SU-DHL-6 (cell line): ENCODE results near the gene NOCT.

Experiments used
- H2AFZ ChIP-seq: fragments of 200-600 bp; sonication (generic); 2 replicates; pipeline ENCODE4 v1.6.1; 2014; ENCODE audit warnings: low read depth, mild to moderate bottlenecking, moderate library complexity, mixed read lengths, antibody characterized with exemption, low read length; ENCODE audit not compliant: severe bottlenecking
- H3F3A ChIP-seq: fragments of 200-600 bp; shearing (Covaris generic); 2 replicates; pipeline ENCODE4 v1.6.0; 2016; ENCODE audit warnings: antibody characterized with exemption, mild to moderate bottlenecking; ENCODE audit not compliant: insufficient read depth
- H3K27ac ChIP-seq: fragments of 200-600 bp; sonication (generic); 2 replicates; pipeline ENCODE4 v1.5.1; 2016; ENCODE audit warnings: low read depth, mild to moderate bottlenecking, low read length, moderate library complexity, mixed read lengths
- H3K27me3 ChIP-seq: fragments of 200-600 bp; sonication (generic), shearing (Covaris generic); 2 replicates; pipeline ENCODE4 v1.6.0; 2014; ENCODE audit warnings: mild to moderate bottlenecking, low read length
- H3K36me3 ChIP-seq: fragments of 200-600 bp; sonication (generic); 2 replicates; pipeline ENCODE4 v1.6.1; 2014; ENCODE audit warnings: mild to moderate bottlenecking, low read length, mixed read lengths
- H3K4me2 ChIP-seq: fragments of 300-600, 200-600 bp; shearing (Covaris generic), sonication (generic); 2 replicates; pipeline ENCODE4 v1.6.0; 2014; ENCODE audit warnings: low read length, low read depth, mild to moderate bottlenecking; ENCODE audit not compliant: poor library complexity, severe bottlenecking
- H3K4me3 ChIP-seq: fragments of 200-600 bp; sonication (generic); 2 replicates; pipeline ENCODE4 v1.5.1; 2014; ENCODE audit warnings: antibody characterized with exemption, low read length, mild to moderate bottlenecking, mixed read lengths; ENCODE audit not compliant: insufficient read depth, poor library complexity, severe bottlenecking
- H3K79me2 ChIP-seq: fragments of 200-600 bp; sonication (generic); 2 replicates; pipeline ENCODE4 v1.6.1; 2014; ENCODE audit warnings: mild to moderate bottlenecking, low read length, moderate library complexity; ENCODE audit not compliant: insufficient read depth
- H3K9ac ChIP-seq: fragments of 200-600 bp; sonication (generic); 2 replicates; pipeline ENCODE4 v1.7.0; 2014; ENCODE audit warnings: mild to moderate bottlenecking, low read length
- H3K9me2 ChIP-seq: fragments of 200-600 bp; sonication (generic); replicated peaks from 2 replicates; pipeline ENCODE4 v1.6.1; 2014; ENCODE audit warnings: low read length; ENCODE audit not compliant: insufficient read depth
- H3K9me3 ChIP-seq: fragments of 200-600 bp; sonication (generic); 2 replicates; pipeline ENCODE4 v1.6.1; 2014; ENCODE audit warnings: low read length, mixed read lengths; ENCODE audit not compliant: insufficient read depth
- H4K20me1 ChIP-seq: fragments of 200-600 bp; sonication (generic); 2 replicates; pipeline ENCODE4 v1.6.1; 2014; ENCODE audit warnings: low read depth, mild to moderate bottlenecking, antibody characterized with exemption, low read length, moderate library complexity, mixed read lengths
- CTCF ChIP-seq: fragments of 200-600 bp; sonication (generic); IDR thresholded peaks from one replicate; pipeline ENCODE4 v1.5.1; 2017; ENCODE audit warnings: antibody characterized with exemption, mild to moderate bottlenecking, low read length, moderate library complexity; ENCODE audit not compliant: insufficient read depth, poor library complexity, severe bottlenecking
- EZH2phosphoT487 ChIP-seq: fragments of 200-600 bp; sonication (generic), shearing (Covaris generic); conservative IDR thresholded peaks from 2 replicates; pipeline ENCODE4 v1.6.1; 2018; ENCODE audit warnings: mild to moderate bottlenecking, antibody characterized with exemption, low read length, moderate library complexity, mixed read lengths

Gene NOCT

GRCh38 chr4:139011225-139011950, 4.2 kb upstream of the NOCT start:
- H3K79me2 ChIP-seq = peaks cover 4% of the 10 kb centered on the region
- H3K4me2 ChIP-seq = no peak overlapping the region
- H3K36me3 ChIP-seq = no peaks in the 10 kb centered on the region
- H2AFZ ChIP-seq = no peak overlapping the region
- no peaks in the 10 kb centered on the region for H3F3A ChIP-seq
- no peak overlapping the region for H3K27ac ChIP-seq
- no peaks in the 10 kb centered on the region for H3K27me3 ChIP-seq
- H3K9me3 ChIP-seq = no peaks in the 10 kb centered on the region
- H3K4me3 ChIP-seq = no peak overlapping the region
- H4K20me1 ChIP-seq = no peaks in the 10 kb centered on the region
- no peak overlapping the region for H3K9ac ChIP-seq
- TF ChIP-seq CTCF (no peak), EZH2phosphoT487 (no peak)
- no peaks in the 10 kb centered on the region for H3K9me2 ChIP-seq

GRCh38 chr4:139014371-139015268, 961 bp upstream of the NOCT start:
- Histone ChIP-seq H4K20me1 (no peaks in the 10 kb centered on the region), H3K9ac (peak overlapping the region; percentile 79), H3K79me2 (peaks cover 35% of the 10 kb centered on the region), H2AFZ (peak overlapping the region; percentile 82), H3K9me3 (no peaks in the 10 kb centered on the region), H3K4me3 (peak overlapping the region; percentile 28), H3K27ac (no peak overlapping the region), H3K36me3 (no peaks in the 10 kb centered on the region), H3F3A (0 out of 2 replicates have a peak, but pooled peaks cover 4% of the 10 kb centered on the region), H3K4me2 (peak overlapping the region; percentile 63), H3K9me2 (no peaks in the 10 kb centered on the region), H3K27me3 (no peaks in the 10 kb centered on the region)
- TF ChIP-seq EZH2phosphoT487 (no peak), CTCF (no peak)

GRCh38 chr4:139015948-139016471, 429 bp downstream of the NOCT start:
- TF ChIP-seq EZH2phosphoT487 = no peak
- TF ChIP-seq CTCF = no peak
- Histone ChIP-seq H4K20me1 (no peaks in the 10 kb centered on the region), H2AFZ (peak overlapping the region; percentile 34), H3K4me2 (peak overlapping the region; percentile 63), H3K27me3 (no peaks in the 10 kb centered on the region), H3K27ac (peak overlapping the region; percentile 76), H3K9me3 (no peaks in the 10 kb centered on the region), H3K79me2 (peaks cover 48% of the 10 kb centered on the region), H3K4me3 (peak overlapping the region; percentile 88), H3K36me3 (no peaks in the 10 kb centered on the region), H3K9me2 (no peaks in the 10 kb centered on the region), H3F3A (0 out of 2 replicates have a peak, but pooled peaks cover 4% of the 10 kb centered on the region), H3K9ac (peak overlapping the region; percentile 79)
